Effector memory CD4-positive, alpha-beta T cell (primary cell): ENCODE results near the gene NACC2.
"Not testable (repeated sequence)": the region's sequence is repeated elsewhere in the genome, so short reads cannot be mapped to it uniquely, and the experiment has no call there.

Source experiments
- DNase-seq, 3 donors: peaks; one replicate each; pipeline ENCODE4 v3.0.0-alpha.2; 2020
- H3K27ac ChIP-seq: 2 replicates; pipeline ENCODE4 v1.7.0; 2013; ENCODE audit warnings: mild to moderate bottlenecking, low read length, moderate library complexity; ENCODE audit not compliant: insufficient read depth, poor library complexity, severe bottlenecking
- H3K27me3 ChIP-seq: replicated peaks from 2 replicates; pipeline ENCODE4 v1.7.0; 2013; ENCODE audit warnings: mild to moderate bottlenecking, low read length; ENCODE audit not compliant: insufficient read depth, control insufficient read depth, poor library complexity, severe bottlenecking
- H3K36me3 ChIP-seq: 2 replicates; pipeline ENCODE4 v1.7.0; 2013; ENCODE audit warnings: mild to moderate bottlenecking, low read length, moderate library complexity; ENCODE audit not compliant: control insufficient read depth, insufficient read depth
- H3K4me1 ChIP-seq: 2 replicates; pipeline ENCODE4 v1.7.0; 2013; ENCODE audit warnings: low read length, mild to moderate bottlenecking; ENCODE audit not compliant: control insufficient read depth, insufficient read depth, poor library complexity, severe bottlenecking
- H3K4me3 ChIP-seq: 2 replicates; pipeline ENCODE4 v1.7.0; 2013; ENCODE audit warnings: low read length, low read depth, mild to moderate bottlenecking; ENCODE audit not compliant: insufficient read depth, poor library complexity, severe bottlenecking
- H3K9me3 ChIP-seq: 2 replicates; pipeline ENCODE4 v1.7.0; 2013; ENCODE audit warnings: mild to moderate bottlenecking, low read length, moderate library complexity; ENCODE audit not compliant: control insufficient read depth

NACC2 gene

GRCh38 chr9:136031094-136031493 lies 64.0 kb downstream of the NACC2 start:
- no peaks in the 10 kb centered on the region for H3K36me3 ChIP-seq
- no peaks in the 10 kb centered on the region for H3K9me3 ChIP-seq
- H3K4me1 ChIP-seq: no peaks in the 10 kb centered on the region
- no peak overlapping the region for H3K4me3 ChIP-seq
- H3K27ac ChIP-seq: no peak overlapping the region
- H3K27me3 ChIP-seq: no peaks in the 10 kb centered on the region
- DNase-seq: no peak

- Histone ChIP-seq H3K4me1 (no peaks in the 10 kb centered on the region), H3K4me3 (no peak overlapping the region), H3K27me3 (no peaks in the 10 kb centered on the region), H3K36me3 (no peaks in the 10 kb centered on the region), H3K27ac (no peak overlapping the region), H3K9me3 (no peaks in the 10 kb centered on the region)
- no peak for DNase-seq
Observed at GRCh38 chr9:136029556-136029955, 65.5 kb downstream of the NACC2 start.

- Histone ChIP-seq H3K4me3 (no peak overlapping the region), H3K4me1 (no peaks in the 10 kb centered on the region), H3K27me3 (no peaks in the 10 kb centered on the region), H3K36me3 (no peaks in the 10 kb centered on the region), H3K27ac (no peak overlapping the region), H3K9me3 (no peaks in the 10 kb centered on the region)
- no peak for DNase-seq
Observed at GRCh38 chr9:136028760-136029470, 66.2 kb downstream of the NACC2 start.

- not testable (repeated sequence) for H3K27me3 ChIP-seq, H3K36me3 ChIP-seq, DNase-seq, H3K4me3 ChIP-seq, H3K27ac ChIP-seq, H3K4me1 ChIP-seq, H3K9me3 ChIP-seq
Observed at GRCh38 chr9:136026943-136027289, 68.2 kb downstream of the NACC2 start.

GRCh38 chr9:136026266-136026942 lies 68.7 kb downstream of the NACC2 start:
- no peak overlapping the region for H3K4me3 ChIP-seq
- H3K9me3 ChIP-seq: no peaks in the 10 kb centered on the region
- no peaks in the 10 kb centered on the region for H3K27me3 ChIP-seq
- DNase-seq: no peak
- H3K4me1 ChIP-seq: no peaks in the 10 kb centered on the region
- no peak overlapping the region for H3K27ac ChIP-seq
- H3K36me3 ChIP-seq: no peaks in the 10 kb centered on the region

GRCh38 chr9:136025481-136025880 lies 69.6 kb downstream of the NACC2 start:
- no peak for DNase-seq
- no peak overlapping the region for H3K4me3 ChIP-seq
- no peaks in the 10 kb centered on the region for H3K27me3 ChIP-seq
- H3K9me3 ChIP-seq: no peaks in the 10 kb centered on the region
- H3K27ac ChIP-seq: no peak overlapping the region
- no peaks in the 10 kb centered on the region for H3K4me1 ChIP-seq
- H3K36me3 ChIP-seq: no peaks in the 10 kb centered on the region

- Histone ChIP-seq H3K36me3 (no peaks in the 10 kb centered on the region), H3K9me3 (no peaks in the 10 kb centered on the region), H3K4me3 (no peak overlapping the region), H3K4me1 (no peaks in the 10 kb centered on the region), H3K27me3 (no peaks in the 10 kb centered on the region), H3K27ac (no peak overlapping the region)
- no peak for DNase-seq
Observed at GRCh38 chr9:136024696-136025316, 70.3 kb downstream of the NACC2 start.

GRCh38 chr9:136024286-136024685 lies 70.8 kb downstream of the NACC2 start:
- no peak for DNase-seq
- Histone ChIP-seq H3K27me3 (no peaks in the 10 kb centered on the region), H3K4me3 (no peak overlapping the region), H3K4me1 (no peaks in the 10 kb centered on the region), H3K9me3 (no peaks in the 10 kb centered on the region), H3K27ac (no peak overlapping the region), H3K36me3 (no peaks in the 10 kb centered on the region)

- Histone ChIP-seq H3K27ac (no peak overlapping the region), H3K27me3 (no peaks in the 10 kb centered on the region), H3K4me1 (no peaks in the 10 kb centered on the region), H3K9me3 (no peaks in the 10 kb centered on the region), H3K4me3 (no peak overlapping the region), H3K36me3 (no peaks in the 10 kb centered on the region)
- no peak for DNase-seq
Observed at GRCh38 chr9:136023410-136024225, 71.5 kb downstream of the NACC2 start.
